OCI-LY3 (cell line): ENCODE results near the gene ICAM2.

ENCODE experiments used
- H2AFZ ChIP-seq: fragments of 200-600, 300-600 bp; shearing (Covaris generic); 2 replicates; pipeline ENCODE4 v1.6.0; 2014; ENCODE audit warnings: antibody characterized with exemption, low read depth, low read length
- H3K27ac ChIP-seq: fragments of 200-600, 300-600 bp; sonication (generic); 2 replicates; pipeline ENCODE4 v1.5.1; 2014; ENCODE audit warnings: mild to moderate bottlenecking, low read length, moderate library complexity, mixed read lengths
- H3K27me3 ChIP-seq: fragments of 200-600, 300-600 bp; sonication (generic); 2 replicates; pipeline ENCODE4 v1.6.1; 2014; ENCODE audit warnings: low read depth, low read length, mixed read lengths
- H3K36me3 ChIP-seq: fragments of 200-600, 300-600 bp; sonication (generic); replicated peaks from 2 replicates; pipeline ENCODE3; 2014; ENCODE audit warnings: low read depth, low read length, mixed read lengths
- H3K4me1 ChIP-seq: fragments of 300-600, 200-600 bp; sonication (generic); 2 replicates; pipeline ENCODE4 v1.6.1; 2014; ENCODE audit warnings: low read length, mixed read lengths
- H3K4me2 ChIP-seq: fragments of 200-600, 300-600 bp; sonication (generic); 2 replicates; pipeline ENCODE4 v1.6.1; 2014; ENCODE audit warnings: low read length, mixed read lengths
- H3K4me3 ChIP-seq: fragments of 300-600, 200-600 bp; sonication (generic); 2 replicates; pipeline ENCODE4 v1.5.1; 2014; ENCODE audit warnings: antibody characterized with exemption, mild to moderate bottlenecking, low read length, moderate library complexity
- H3K79me2 ChIP-seq: fragments of 300-600, 200-600 bp; shearing (Covaris generic); 2 replicates; pipeline ENCODE4 v1.6.1; 2014; ENCODE audit warnings: mild to moderate bottlenecking, low read length, mixed read lengths
- H3K9ac ChIP-seq: fragments of 300-600, 200-600 bp; shearing (Covaris generic); 2 replicates; pipeline ENCODE4 v1.6.0; 2014; ENCODE audit warnings: mild to moderate bottlenecking, low read length, moderate library complexity
- H3K9me3 ChIP-seq: fragments of 200-600, 300-600 bp; shearing (Covaris generic); 2 replicates; pipeline ENCODE4 v1.6.1; 2014; ENCODE audit warnings: low read length, mixed read lengths; ENCODE audit not compliant: insufficient read depth
- H4K20me1 ChIP-seq: fragments of 200-600, 300-600 bp; sonication (generic); 2 replicates; pipeline ENCODE4 v1.6.1; 2016; ENCODE audit warnings: low read length, mixed read lengths; ENCODE audit not compliant: insufficient read depth
- EZH2phosphoT487 ChIP-seq: fragments of 200-600 bp; shearing (Covaris generic); IDR thresholded peaks from 2 replicates; pipeline ENCODE4 v1.6.1; 2018; ENCODE audit warnings: antibody characterized with exemption, mixed run types, low read depth
- TF ChIP-seq, protein P1 (sequence below): fragments of 200-600, 300-600 bp; sonication (generic); IDR thresholded peaks from 2 replicates; pipeline ENCODE4 v1.5.1; 2014; ENCODE audit warnings: antibody characterized with exemption, low read length, low read depth

Gene ICAM2

DNA sequence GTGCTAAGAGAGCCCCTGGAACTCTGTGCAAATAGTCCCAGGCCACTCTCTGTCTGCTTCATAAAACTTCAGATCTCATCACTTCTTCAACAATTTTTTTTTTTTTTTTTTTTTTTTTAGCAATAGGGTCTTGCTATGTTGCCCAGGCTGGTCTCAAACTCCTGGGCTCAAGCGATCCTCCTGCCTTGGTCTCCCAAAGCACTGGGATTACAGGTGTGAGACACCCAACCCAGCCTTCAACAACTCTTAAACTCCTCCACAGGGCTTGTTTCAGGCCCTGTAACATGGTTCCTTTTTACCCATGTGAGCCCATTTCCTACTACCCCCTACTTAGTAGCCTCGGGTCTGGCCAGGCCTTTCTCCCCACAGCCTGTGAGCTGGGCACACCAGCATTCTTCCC, 39.3 kb upstream of the ICAM2 start:
- TF ChIP-seq EZH2phosphoT487: no peak
- TF ChIP-seq, protein P1, sequence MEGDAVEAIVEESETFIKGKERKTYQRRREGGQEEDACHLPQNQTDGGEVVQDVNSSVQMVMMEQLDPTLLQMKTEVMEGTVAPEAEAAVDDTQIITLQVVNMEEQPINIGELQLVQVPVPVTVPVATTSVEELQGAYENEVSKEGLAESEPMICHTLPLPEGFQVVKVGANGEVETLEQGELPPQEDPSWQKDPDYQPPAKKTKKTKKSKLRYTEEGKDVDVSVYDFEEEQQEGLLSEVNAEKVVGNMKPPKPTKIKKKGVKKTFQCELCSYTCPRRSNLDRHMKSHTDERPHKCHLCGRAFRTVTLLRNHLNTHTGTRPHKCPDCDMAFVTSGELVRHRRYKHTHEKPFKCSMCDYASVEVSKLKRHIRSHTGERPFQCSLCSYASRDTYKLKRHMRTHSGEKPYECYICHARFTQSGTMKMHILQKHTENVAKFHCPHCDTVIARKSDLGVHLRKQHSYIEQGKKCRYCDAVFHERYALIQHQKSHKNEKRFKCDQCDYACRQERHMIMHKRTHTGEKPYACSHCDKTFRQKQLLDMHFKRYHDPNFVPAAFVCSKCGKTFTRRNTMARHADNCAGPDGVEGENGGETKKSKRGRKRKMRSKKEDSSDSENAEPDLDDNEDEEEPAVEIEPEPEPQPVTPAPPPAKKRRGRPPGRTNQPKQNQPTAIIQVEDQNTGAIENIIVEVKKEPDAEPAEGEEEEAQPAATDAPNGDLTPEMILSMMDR: no peak
- H3K27me3 ChIP-seq: no peaks in the 10 kb centered on the region
- peak overlapping the region; percentile 77; the same call in 1 of the 2 replicates for H3K27ac ChIP-seq
- no peaks in the 10 kb centered on the region for H4K20me1 ChIP-seq
- no peaks in the 10 kb centered on the region for H3K79me2 ChIP-seq
- H3K9ac ChIP-seq: no peak overlapping the region; the same call in 1 of the 2 replicates
- H3K4me3 ChIP-seq: no peak overlapping the region
- peaks cover 79% of the 10 kb centered on the region for H3K4me1 ChIP-seq
- peaks cover 70% of the 10 kb centered on the region for H3K36me3 ChIP-seq
- no peaks in the 10 kb centered on the region for H3K9me3 ChIP-seq
- no peak overlapping the region for H2AFZ ChIP-seq
- peak overlapping the region; percentile 69; the same call in 1 of the 2 replicates for H3K4me2 ChIP-seq

DNA sequence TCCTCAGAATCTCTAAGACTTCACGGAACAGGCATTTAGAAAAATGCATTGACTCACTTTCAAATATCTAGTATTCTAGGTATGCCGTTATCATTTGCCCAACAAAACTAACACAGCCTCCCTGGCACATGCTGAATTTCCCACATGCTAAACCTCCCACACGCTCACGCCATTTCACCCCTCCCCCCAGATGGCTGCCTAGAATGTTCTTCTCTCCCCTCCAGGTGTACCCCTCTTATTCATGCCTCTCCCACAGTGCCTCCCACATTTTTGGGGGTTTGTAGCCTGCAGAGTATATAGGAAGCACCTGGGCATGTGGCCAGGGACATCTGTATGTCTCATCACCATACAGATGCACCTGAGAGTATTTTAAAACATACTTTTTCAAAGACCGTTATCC, 38.2 kb upstream of the ICAM2 start:
- Histone ChIP-seq H3K4me3 (no peak overlapping the region), H3K27me3 (no peaks in the 10 kb centered on the region), H3K36me3 (peaks cover 70% of the 10 kb centered on the region), H3K27ac (no peak overlapping the region), H2AFZ (no peak overlapping the region), H3K4me2 (no peak overlapping the region), H3K79me2 (no peaks in the 10 kb centered on the region), H3K4me1 (peaks cover 68% of the 10 kb centered on the region), H4K20me1 (no peaks in the 10 kb centered on the region), H3K9me3 (no peaks in the 10 kb centered on the region), H3K9ac (no peak overlapping the region)
- TF ChIP-seq, protein P1: no peak
- TF ChIP-seq EZH2phosphoT487: no peak

DNA sequence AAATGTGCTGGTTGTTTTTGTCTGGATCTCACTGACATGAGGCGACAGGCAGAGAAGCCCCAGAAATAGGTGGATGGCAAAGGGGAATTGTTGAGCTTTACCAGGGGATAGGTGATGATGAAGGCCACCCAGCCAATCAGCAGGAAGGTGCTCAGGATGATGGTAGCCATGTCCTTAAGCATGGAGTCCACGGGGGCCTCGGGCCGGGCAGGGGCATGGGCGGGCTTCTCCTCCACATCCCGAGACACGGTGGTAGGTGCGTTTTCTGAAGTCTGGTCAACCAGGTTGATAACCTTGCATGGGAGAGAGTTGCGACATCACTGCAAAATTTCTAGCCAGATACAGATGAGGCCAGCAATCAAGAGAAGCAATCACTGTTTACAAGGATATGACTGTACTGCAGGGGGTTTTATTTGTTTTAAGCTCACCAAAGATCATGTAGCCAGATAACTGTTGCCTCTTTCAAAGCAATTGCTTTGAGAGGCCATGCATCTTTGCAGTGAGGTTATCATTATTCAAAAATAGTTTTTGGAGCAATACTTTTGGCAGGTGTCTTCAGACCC, 37.3 kb upstream of the ICAM2 start:
- peaks cover 76% of the 10 kb centered on the region for H3K36me3 ChIP-seq
- no peaks in the 10 kb centered on the region for H3K79me2 ChIP-seq
- no peak overlapping the region for H3K4me3 ChIP-seq
- no peak overlapping the region for H3K9ac ChIP-seq
- H2AFZ ChIP-seq: no peak overlapping the region
- H3K27ac ChIP-seq: peak overlapping the region; percentile 90; the same call in 1 of the 2 replicates
- H3K9me3 ChIP-seq: no peaks in the 10 kb centered on the region
- peaks cover 59% of the 10 kb centered on the region for H3K4me1 ChIP-seq
- H3K4me2 ChIP-seq: no peak overlapping the region
- H4K20me1 ChIP-seq: no peaks in the 10 kb centered on the region
- no peak for TF ChIP-seq EZH2phosphoT487
- TF ChIP-seq, protein P1: no peak
- no peaks in the 10 kb centered on the region for H3K27me3 ChIP-seq

DNA sequence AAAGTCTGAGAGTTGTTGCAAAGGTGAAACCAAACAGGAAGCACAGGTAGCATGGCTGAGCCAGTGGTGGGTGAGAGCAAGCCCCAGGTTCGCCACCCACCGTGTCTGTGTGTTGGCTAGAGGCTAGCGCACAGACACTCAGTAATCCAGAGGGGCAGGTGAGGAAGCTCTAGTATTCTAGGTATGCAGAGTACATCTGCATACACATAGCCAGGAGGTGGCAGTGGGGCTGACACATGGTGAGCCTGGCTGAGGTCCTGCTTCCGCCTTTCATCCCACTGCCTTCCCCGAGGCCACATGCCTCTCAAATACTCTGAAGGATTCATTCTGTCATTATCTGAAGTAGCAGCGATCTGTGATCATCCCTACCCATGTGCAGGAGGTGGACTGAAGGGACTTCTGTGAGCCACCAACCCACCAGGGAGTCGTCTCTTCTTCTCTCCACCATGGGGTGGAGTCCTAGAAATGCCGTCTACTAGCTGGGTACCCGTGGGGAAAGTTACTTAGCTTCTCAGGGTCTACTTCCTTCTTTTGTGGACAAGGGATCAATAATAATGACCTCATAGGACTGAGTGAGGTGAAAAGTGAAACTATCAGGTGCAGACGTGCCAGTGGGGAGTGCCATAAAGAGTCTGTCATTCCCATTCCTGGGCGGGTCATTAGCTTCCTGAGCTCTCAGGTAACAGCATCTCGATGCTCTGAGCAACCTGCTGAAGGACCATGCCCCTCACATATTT, 36.0 kb upstream of the ICAM2 start:
- Histone ChIP-seq H3K9me3 (no peaks in the 10 kb centered on the region), H3K36me3 (peaks cover 75% of the 10 kb centered on the region), H3K4me2 (peak overlapping the region; percentile 73), H2AFZ (peak overlapping the region; percentile 7; the same call in 1 of the 2 replicates), H3K9ac (peak overlapping the region; percentile 63), H3K79me2 (no peaks in the 10 kb centered on the region), H3K27me3 (no peaks in the 10 kb centered on the region), H3K27ac (peak overlapping the region; percentile 90), H3K4me3 (peak overlapping the region; percentile 47), H4K20me1 (no peaks in the 10 kb centered on the region), H3K4me1 (peaks cover 46% of the 10 kb centered on the region)
- TF ChIP-seq, protein P1: peak; percentile 45
- no peak for TF ChIP-seq EZH2phosphoT487
